Fibroblast of lung (primary cell): ENCODE measurements around the gene PPP1R12C. TPM values are rescaled to one million over a fixed set of nuclear protein-coding genes. Genes with fewer than 3 reads are reported as not detected.

ENCODE experiments used
- DNase-seq, 2 donors: peaks; one replicate each; pipeline versions ENCODE4 v3.0.0 to v3.0.0-alpha.2; 2010; ENCODE audit warnings: low read depth in 2 of 2
- H2AFZ ChIP-seq: 2 replicates; pipeline ENCODE4 v1.5.1; 2012; ENCODE audit warnings: low read length, control low read depth, inconsistent platforms
- H3K27ac ChIP-seq: 2 replicates; pipeline ENCODE4 v1.5.1; 2011; ENCODE audit warnings: low read length, control low read depth; ENCODE audit not compliant: insufficient read depth
- H3K27me3 ChIP-seq: 2 replicates; pipeline ENCODE4 v1.5.1; 2011; ENCODE audit warnings: mild to moderate bottlenecking, low read length; ENCODE audit not compliant: control insufficient read depth, insufficient read depth
- H3K36me3 ChIP-seq: 2 replicates; pipeline ENCODE4 v1.5.1; 2011; ENCODE audit warnings: low read length; ENCODE audit not compliant: control insufficient read depth, insufficient read depth
- H3K4me1 ChIP-seq: 2 replicates; pipeline ENCODE4 v1.5.1; 2011; ENCODE audit warnings: low read length; ENCODE audit not compliant: control insufficient read depth, insufficient read depth; ENCODE audit errors: extremely low read depth
- H3K4me2 ChIP-seq: 2 replicates; pipeline ENCODE4 v1.5.1; 2011; ENCODE audit warnings: low read length, control low read depth; ENCODE audit not compliant: insufficient read depth; ENCODE audit errors: extremely low read depth
- H3K4me3 ChIP-seq, 4 experiments: fragments of 200-600 bp in 1 of 4; sonication (generic) in 1 of 4; replicated peaks in 1 of 4; 2 replicates each; pipeline ENCODE4 v1.5.1; 2011 to 2016; ENCODE audit warnings: low read length in 4 of 4, low read depth in 3 of 4, mild to moderate bottlenecking in 3 of 4, control low read depth in 2 of 4, inconsistent platforms in 1 of 4, mixed read lengths in 1 of 4; ENCODE audit not compliant: insufficient read depth in 1 of 4; ENCODE audit errors: control extremely low read depth in 1 of 4
- H3K79me2 ChIP-seq: 2 replicates; pipeline ENCODE4 v1.5.1; 2012; ENCODE audit warnings: mild to moderate bottlenecking, low read length, inconsistent platforms; ENCODE audit not compliant: control insufficient read depth, insufficient read depth
- H3K9ac ChIP-seq: 2 replicates; pipeline ENCODE4 v1.5.1; 2011; ENCODE audit warnings: mild to moderate bottlenecking, low read length, control low read depth; ENCODE audit not compliant: insufficient read depth
- H3K9me3 ChIP-seq: 2 replicates; pipeline ENCODE4 v1.5.1; 2012; ENCODE audit warnings: low read depth, low read length; ENCODE audit not compliant: control insufficient read depth, insufficient read depth
- H4K20me1 ChIP-seq: 2 replicates; pipeline ENCODE4 v1.5.1; 2011; ENCODE audit warnings: low read length; ENCODE audit not compliant: control insufficient read depth, insufficient read depth; ENCODE audit errors: extremely low read depth
- CTCF ChIP-seq, 2 donors: IDR thresholded peaks in 1 of 2; conservative IDR thresholded peaks in 1 of 2; 1 replicate in 1 of 2; 2 replicates in 1 of 2; pipeline ENCODE4 v1.5.1; 2011 to 2012; ENCODE audit warnings: low read length in 2 of 2, control low read depth in 1 of 2, inconsistent platforms in 1 of 2, low read depth in 1 of 2, mild to moderate bottlenecking in 1 of 2
- EZH2 ChIP-seq: IDR thresholded peaks from 2 replicates; pipeline ENCODE4 v1.5.1; 2012; ENCODE audit warnings: low read length, control low read depth, mild to moderate bottlenecking; ENCODE audit errors: missing control alignments
- polyA plus RNA-seq, 2 donors: library from polyadenylated mRNA; depleted of rRNA in 1 of 2; stranded (reverse) in 1 of 2; unstranded in 1 of 2; fragments of >200 nt; gene quantifications; 2 replicates each; pipeline ENCODE4 v1.2.1, GENCODE V29; 2011 to 2012; ENCODE audit warnings: missing spikeins in 1 of 2
- total RNA-seq: library from RNA; depleted of rRNA; stranded (reverse); fragments of >200 nt; gene quantifications from 2 replicates; pipeline ENCODE4 v1.2.1, GENCODE V29; 2014

Gene PPP1R12C
- total and polyA plus RNA-seq, 2 donors (not counting 1 experiment from before 2014, with no cell fraction given), result 26.0 to 32.9 TPM

- no peaks in the 10 kb centered on the region for H4K20me1 ChIP-seq
- DNase-seq, result peak in 1 of 2 donors; percentile 49
Measured at GRCh38 chr19:55115446-55116065, 1.9 kb downstream of the PPP1R12C start.

GRCh38 chr19:55114566-55115145, 2.8 kb downstream of the PPP1R12C start:
- Histone ChIP-seq H4K20me1 (no peaks in the 10 kb centered on the region), H3K4me3 (peak overlapping the region in 1 of 4 experiments; percentile 82), H3K79me2 (peaks cover 63% of the 10 kb centered on the region), H3K36me3 (peaks cover 10% of the 10 kb centered on the region), H3K9me3 (no peaks in the 10 kb centered on the region), H3K4me1 (peaks cover 19% of the 10 kb centered on the region), H3K27ac (peak overlapping the region; percentile 85), H2AFZ (no peak overlapping the region), H3K9ac (peak overlapping the region; percentile 28), H3K4me2 (peak overlapping the region; percentile 49), H3K27me3 (no peaks in the 10 kb centered on the region)
- no peak for DNase-seq
- no peak for TF ChIP-seq CTCF (conservative IDR thresholded peaks at IDR 0.05 in 1 of 2, IDR thresholded peaks at IDR 0.05 in 1 of 2; ENCODE audit: low read depth in 1 of 2, low read length in 2 of 2)
- no peak for TF ChIP-seq EZH2

More at GRCh38 chr19:55115446-55116065, 1.9 kb downstream of the PPP1R12C start:
- no peak for TF ChIP-seq EZH2
- TF ChIP-seq CTCF (conservative IDR thresholded peaks at IDR 0.05 in 1 of 2, IDR thresholded peaks at IDR 0.05 in 1 of 2; ENCODE audit: low read depth in 1 of 2, low read length in 2 of 2), result no peak
- H3K9me3 ChIP-seq, result no peaks in the 10 kb centered on the region
- H3K4me2 ChIP-seq, result peak overlapping the region; percentile 94
- H3K27me3 ChIP-seq, result no peaks in the 10 kb centered on the region
- peak overlapping the region; percentile 91 for H3K9ac ChIP-seq
- no peak overlapping the region for H2AFZ ChIP-seq
- peaks cover 19% of the 10 kb centered on the region for H3K4me1 ChIP-seq
- H3K27ac ChIP-seq, result peak overlapping the region; percentile 78
- H3K79me2 ChIP-seq, result peaks cover 56% of the 10 kb centered on the region
- H3K4me3 ChIP-seq, result peak overlapping the region; percentile 60 to 93 (median 80)
- peaks cover 4% of the 10 kb centered on the region for H3K36me3 ChIP-seq

- H2AFZ ChIP-seq, result no peak overlapping the region
- peaks cover 67% of the 10 kb centered on the region for H3K79me2 ChIP-seq
- peak overlapping the region; percentile 48 for H3K9ac ChIP-seq
- peak overlapping the region; percentile 85 for H3K27ac ChIP-seq
- H3K9me3 ChIP-seq, result no peaks in the 10 kb centered on the region
- H3K4me1 ChIP-seq, result peaks cover 19% of the 10 kb centered on the region
- peak overlapping the region in 1 of 4 experiments; percentile 28 for H3K4me3 ChIP-seq
- no peak overlapping the region for H3K4me2 ChIP-seq
- H4K20me1 ChIP-seq, result no peaks in the 10 kb centered on the region
- H3K36me3 ChIP-seq, result peaks cover 13% of the 10 kb centered on the region
- TF ChIP-seq CTCF (conservative IDR thresholded peaks at IDR 0.05 in 1 of 2, IDR thresholded peaks at IDR 0.05 in 1 of 2; ENCODE audit: low read depth in 1 of 2, low read length in 2 of 2), result no peak
- no peak for TF ChIP-seq EZH2
- no peaks in the 10 kb centered on the region for H3K27me3 ChIP-seq
- DNase-seq, result peak; percentile 83 to 94
Measured at GRCh38 chr19:55113570-55114039, 3.8 kb downstream of the PPP1R12C start.
